Measurements from ENCODE around the gene KRTAP1-5.
A peak's percentile ranks its signal among the peaks of the same experiment; 100 is the strongest.
"Not testable (repeated sequence)": the region's sequence is repeated elsewhere in the genome, so short reads cannot be mapped to it uniquely, and the experiment has no call there.

The KRTAP1-5 gene

GRCh38 chr17:41046735-41047465 lies 19.9 kb upstream of the KRTAP1-5 start, which contains the start of gene KRTAP2-1:
Gene KRTAP2-1, minus strand, starts transcription at chr17:41047316. Its CDS starts 49 bp downstream, at chr17:41047267.
- DNase-seq = not testable (repeated sequence)

- no peak for DNase-seq
These were observed 15.9 kb upstream of the KRTAP1-5 start for GRCh38 chr17:41042953-41043352.

- DNase-seq = not testable (repeated sequence)
These were observed 14.0 kb upstream of the KRTAP1-5 start, which contains the start of gene KRTAP1-1 for GRCh38 chr17:41040783-41041571. Gene KRTAP1-1, minus strand, starts transcription at chr17:41041450. Its CDS starts 53 bp downstream, at chr17:41041397.

- no peak for DNase-seq
These were observed 10.9 kb upstream of the KRTAP1-5 start for GRCh38 chr17:41037853-41038350.

GRCh38 chr17:41034346-41034935 lies 7.4 kb upstream of the KRTAP1-5 start, which contains the start of gene KRTAP1-3:
Gene KRTAP1-3, minus strand, starts transcription at chr17:41034874. Its CDS starts 53 bp downstream, at chr17:41034821.
- DNase-seq = not testable (repeated sequence)

GRCh38 chr17:41029633-41030245 lies 2.7 kb upstream of the KRTAP1-5 start, which contains the start of gene KRTAP1-4:
Gene KRTAP1-4, minus strand, starts transcription at chr17:41030195. Its CDS starts 117 bp downstream, at chr17:41030078.
- DNase-seq = no peak

- DNase-seq = peak; percentile 17
These were observed 2.3 kb downstream of the KRTAP1-5 start for GRCh38 chr17:41024697-41025096.

- no peak for DNase-seq
These were observed 6.7 kb downstream of the KRTAP1-5 start for GRCh38 chr17:41020336-41020735.

- no peak for DNase-seq
These were observed 7.6 kb downstream of the KRTAP1-5 start for GRCh38 chr17:41019415-41019814.

- peak; percentile 10 for DNase-seq
These were observed 8.5 kb downstream of the KRTAP1-5 start for GRCh38 chr17:41018541-41018940.

- DNase-seq = no peak
These were observed 10.3 kb downstream of the KRTAP1-5 start for GRCh38 chr17:41016578-41017215.

GRCh38 chr17:41015454-41015853 lies 11.6 kb downstream of the KRTAP1-5 start:
- DNase-seq = no peak

- no peak for DNase-seq
These were observed 13.4 kb downstream of the KRTAP1-5 start for GRCh38 chr17:41013606-41014005.

GRCh38 chr17:41013181-41013580 lies 13.8 kb downstream of the KRTAP1-5 start:
- no peak for DNase-seq

- no peak for DNase-seq
These were observed 14.5 kb downstream of the KRTAP1-5 start for GRCh38 chr17:41012326-41013120.

- no peak for DNase-seq
These were observed 16.6 kb downstream of the KRTAP1-5 start for GRCh38 chr17:41010441-41010840.

- no peak for DNase-seq
These were observed 17.1 kb downstream of the KRTAP1-5 start for GRCh38 chr17:41009936-41010335.

- DNase-seq = no peak
These were observed 17.7 kb downstream of the KRTAP1-5 start for GRCh38 chr17:41009301-41009760.

- no peak for DNase-seq
These were observed 18.2 kb downstream of the KRTAP1-5 start, which contains the start of gene KRTAP3-1 for GRCh38 chr17:41008811-41009210. Gene KRTAP3-1, minus strand, starts transcription at chr17:41009128. Its CDS starts 54 bp downstream, at chr17:41009074.

- no peak for DNase-seq
These were observed 22.6 kb downstream of the KRTAP1-5 start for GRCh38 chr17:41004397-41004796.

GRCh38 chr17:41003926-41004325 lies 23.1 kb downstream of the KRTAP1-5 start:
- DNase-seq = no peak
